Measurements from ENCODE around the gene LIMCH1.
"Not testable (repeated sequence)": the region's sequence is repeated elsewhere in the genome, so short reads cannot be mapped to it uniquely, and the experiment has no call there.

Gene LIMCH1

GRCh38 chr4:41723286-41723685 is 185.3 kb downstream of the LIMCH1 start:
- DNase-seq (ENCODE audit: low spot score) = no peak

GRCh38 chr4:41725254-41725653 is 187.3 kb downstream of the LIMCH1 start:
- DNase-seq (ENCODE audit: low spot score) = no peak

- DNase-seq (ENCODE audit: low spot score) = no peak
Observed at GRCh38 chr4:41727861-41728572, 190.1 kb downstream of the LIMCH1 start.

GRCh38 chr4:41728573-41728913 is 190.6 kb downstream of the LIMCH1 start:
- no peak for DNase-seq (ENCODE audit: low spot score)

GRCh38 chr4:41731569-41732126 is 193.7 kb downstream of the LIMCH1 start:
- no peak for DNase-seq (ENCODE audit: low spot score)

- DNase-seq (ENCODE audit: low spot score) = no peak
Observed at GRCh38 chr4:41734371-41734770, 196.4 kb downstream of the LIMCH1 start.

- not testable (repeated sequence) for DNase-seq (ENCODE audit: low spot score)
Observed at GRCh38 chr4:41737491-41737890, 199.5 kb downstream of the LIMCH1 start.

GRCh38 chr4:41741354-41741753 is 203.4 kb downstream of the LIMCH1 start:
- DNase-seq (ENCODE audit: low spot score) = no peak

GRCh38 chr4:41744572-41745291 is 206.8 kb downstream of the LIMCH1 start:
- DNase-seq (ENCODE audit: low spot score) = no peak

- no peak for DNase-seq (ENCODE audit: low spot score)
Observed at GRCh38 chr4:41745292-41746024, 207.5 kb downstream of the LIMCH1 start.

- no peak for DNase-seq (ENCODE audit: low spot score)
Observed at GRCh38 chr4:41746025-41746439, 208.1 kb downstream of the LIMCH1 start.

GRCh38 chr4:41746440-41747229 is 208.7 kb downstream of the LIMCH1 start:
- DNase-seq (ENCODE audit: low spot score) = no peak

GRCh38 chr4:41747230-41748055 is 209.5 kb downstream of the LIMCH1 start:
- DNase-seq (ENCODE audit: low spot score) = no peak

- DNase-seq (ENCODE audit: low spot score) = no peak
Observed at GRCh38 chr4:41748074-41748570, 210.2 kb downstream of the LIMCH1 start.

GRCh38 chr4:41748571-41749475 is 210.9 kb downstream of the LIMCH1 start, which contains the start of gene PHOX2B:
Gene PHOX2B, minus strand, starts transcription at chr4:41748725. Its CDS starts 115 bp downstream, at chr4:41748610.
- DNase-seq (ENCODE audit: low spot score) = no peak

- DNase-seq (ENCODE audit: low spot score) = no peak
Observed at GRCh38 chr4:41749631-41750039, 211.7 kb downstream of the LIMCH1 start.

All from SW480 (cell line).